Erythroblast (primary cell): ENCODE measurements around the gene LCE1F.

Experiments used
- GATA1 ChIP-seq: IDR thresholded peaks from 2 replicates; pipeline ENCODE4 v1.6.1; 2011; ENCODE audit warnings: low read depth, mild to moderate bottlenecking, control low read depth, low read length, moderate library complexity
- POLR2A ChIP-seq: IDR thresholded peaks from 2 replicates; pipeline ENCODE4 v1.6.1; 2011; ENCODE audit warnings: mild to moderate bottlenecking, low read length

DNA sequence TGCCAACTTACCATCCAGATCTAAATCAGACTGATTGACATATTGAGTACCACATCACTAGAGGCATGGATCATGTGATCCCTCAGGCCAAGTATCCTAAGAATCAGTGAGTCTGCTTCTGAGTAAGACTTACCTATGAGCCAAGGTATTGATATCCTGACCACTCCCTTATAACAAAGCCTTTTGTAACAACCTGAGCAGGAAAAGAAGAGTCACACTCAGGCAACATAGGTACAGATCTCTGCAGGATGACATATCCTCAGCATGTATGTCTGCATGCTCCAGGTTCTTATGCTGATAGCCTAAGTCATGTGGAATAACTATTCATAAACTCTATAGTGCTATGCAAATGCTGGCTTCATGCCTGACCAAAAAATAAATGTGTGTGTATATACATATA lies 50.0 kb downstream of the LCE1F start:
- TF ChIP-seq POLR2A (no peak), GATA1 (no peak)
